ENCODE measurements around the gene MARCHF10. TPM values are rescaled to one million over a fixed set of nuclear protein-coding genes. Genes with fewer than 3 reads are reported as not detected.

The MARCHF10 gene
- polyA plus RNA-seq, 1 donor from 2014 or later: 0.27 TPM

- H3K9ac ChIP-seq (ENCODE audit: low read length): no peak overlapping the region
- no peaks in the 10 kb centered on the region for H3K36me3 ChIP-seq (ENCODE audit: insufficient read depth, low read length)
- no peaks in the 10 kb centered on the region for H3K9me3 ChIP-seq (ENCODE audit: low read length)
- TF ChIP-seq SMC3 (conservative IDR thresholded peaks at IDR 0.05; ENCODE audit: poor library complexity) (no peak), REST (IDR thresholded peaks at IDR 0.05; ENCODE audit: borderline replicate concordance) (no peak), EZH2 (IDR thresholded peaks at IDR 0.05; ENCODE audit: borderline replicate concordance, insufficient read depth, low read length, poor library complexity, severe bottlenecking) (no peak), POLR2AphosphoS5 (IDR thresholded peaks at IDR 0.05) (no peak), EP300 (conservative IDR thresholded peaks at IDR 0.05; ENCODE audit: poor library complexity, severe bottlenecking) (no peak), CTCF (IDR thresholded peaks at IDR 0.05; ENCODE audit: poor library complexity, severe bottlenecking) (no peak), MXI1 (conservative IDR thresholded peaks at IDR 0.05; ENCODE audit: poor library complexity, severe bottlenecking) (no peak), RAD21 (conservative IDR thresholded peaks at IDR 0.05) (no peak), TAF1 (IDR thresholded peaks at IDR 0.05; ENCODE audit: low read depth) (no peak)
- no peaks in the 10 kb centered on the region for H3K27me3 ChIP-seq (ENCODE audit: insufficient read depth, low read depth, low read length)
- H3K9me2 ChIP-seq (ENCODE audit: insufficient read depth, low read length): no peaks in the 10 kb centered on the region
- H3K4me3 ChIP-seq (ENCODE audit: low read length): no peak overlapping the region
- no peaks in the 10 kb centered on the region for H3F3A ChIP-seq (ENCODE audit: insufficient read depth, low read length, poor library complexity, severe bottlenecking)
- no peaks in the 10 kb centered on the region for H3K79me2 ChIP-seq (replicated peaks; ENCODE audit: insufficient read depth, low read length)
- no peak overlapping the region for H3K4me2 ChIP-seq (ENCODE audit: low read length)
- H3K27ac ChIP-seq (ENCODE audit: low read length): no peak overlapping the region
- no peak overlapping the region for H2AFZ ChIP-seq (ENCODE audit: low read depth, low read length)
- H4K20me1 ChIP-seq (ENCODE audit: insufficient read depth): no peaks in the 10 kb centered on the region
These were observed 89.7 kb downstream of the MARCHF10 start for GRCh38 chr17:62718429-62718828.

GRCh38 chr17:62717889-62718288 is 90.2 kb downstream of the MARCHF10 start:
- no peak overlapping the region for H3K4me2 ChIP-seq (ENCODE audit: low read length)
- H3K27me3 ChIP-seq (ENCODE audit: insufficient read depth, low read depth, low read length): no peaks in the 10 kb centered on the region
- no peaks in the 10 kb centered on the region for H4K20me1 ChIP-seq (ENCODE audit: insufficient read depth)
- H3K36me3 ChIP-seq (ENCODE audit: insufficient read depth, low read length): no peaks in the 10 kb centered on the region
- no peak overlapping the region for H3K9ac ChIP-seq (ENCODE audit: low read length)
- no peaks in the 10 kb centered on the region for H3K9me3 ChIP-seq (ENCODE audit: low read length)
- H2AFZ ChIP-seq (ENCODE audit: low read depth, low read length): no peak overlapping the region
- no peak overlapping the region for H3K4me3 ChIP-seq (ENCODE audit: low read length)
- TF ChIP-seq EZH2 (IDR thresholded peaks at IDR 0.05; ENCODE audit: borderline replicate concordance, insufficient read depth, low read length, poor library complexity, severe bottlenecking) (no peak), TAF1 (IDR thresholded peaks at IDR 0.05; ENCODE audit: low read depth) (no peak), MXI1 (conservative IDR thresholded peaks at IDR 0.05; ENCODE audit: poor library complexity, severe bottlenecking) (no peak), REST (IDR thresholded peaks at IDR 0.05; ENCODE audit: borderline replicate concordance) (no peak), SMC3 (conservative IDR thresholded peaks at IDR 0.05; ENCODE audit: poor library complexity) (no peak), CTCF (IDR thresholded peaks at IDR 0.05; ENCODE audit: poor library complexity, severe bottlenecking) (no peak), POLR2AphosphoS5 (IDR thresholded peaks at IDR 0.05) (no peak), EP300 (conservative IDR thresholded peaks at IDR 0.05; ENCODE audit: poor library complexity, severe bottlenecking) (no peak), RAD21 (conservative IDR thresholded peaks at IDR 0.05) (no peak)
- no peaks in the 10 kb centered on the region for H3K9me2 ChIP-seq (ENCODE audit: insufficient read depth, low read length)
- H3F3A ChIP-seq (ENCODE audit: insufficient read depth, low read length, poor library complexity, severe bottlenecking): no peaks in the 10 kb centered on the region
- H3K27ac ChIP-seq (ENCODE audit: low read length): no peak overlapping the region
- H3K79me2 ChIP-seq (replicated peaks; ENCODE audit: insufficient read depth, low read length): no peaks in the 10 kb centered on the region

Data from neural cell (in vitro differentiated cells).